GM12878 (cell line): Measurements from ENCODE around the gene PHACTR1. TPM values are rescaled to one million over a fixed set of nuclear protein-coding genes. Genes with fewer than 3 reads are reported as not detected.

Experiments used
- CHD2 ChIP-seq: IDR thresholded peaks from 2 replicates; pipeline ENCODE4 v1.6.1; 2011; ENCODE audit warnings: low read depth, low read length, improper control_type of control experiment, borderline replicate concordance
- DPF2 ChIP-seq: fragments of 450-650 bp; IDR thresholded peaks from 2 replicates; pipeline ENCODE4 v1.6.1; 2017; ENCODE audit warnings: mild to moderate bottlenecking
- EGR1 ChIP-seq, 2 experiments: IDR thresholded peaks; 1 replicate in 1 of 2; 2 replicates in 1 of 2; pipeline ENCODE4 v1.6.1; 2011 to 2012; ENCODE audit warnings: low read depth in 2 of 2, low read length in 2 of 2, borderline replicate concordance in 1 of 2, mild to moderate bottlenecking in 1 of 2, moderate library complexity in 1 of 2
- FOS ChIP-seq: IDR thresholded peaks from 3 replicates; pipeline ENCODE4 v1.6.1; 2011; ENCODE audit warnings: borderline replicate concordance; ENCODE audit not compliant: insufficient read length; ENCODE audit errors: extremely low read depth
- FOXM1 ChIP-seq: IDR thresholded peaks from 2 replicates; pipeline ENCODE4 v1.6.1; 2012; ENCODE audit warnings: low read depth, mild to moderate bottlenecking, inconsistent platforms, low read length, moderate library complexity
- GABPA ChIP-seq: IDR thresholded peaks from 2 replicates; pipeline ENCODE4 v1.6.1; 2014; ENCODE audit warnings: antibody characterized with exemption, low read depth, mild to moderate bottlenecking, inconsistent platforms
- IKZF1 ChIP-seq: fragments of 450-650 bp; conservative IDR thresholded peaks from 2 replicates; pipeline ENCODE4 v1.6.1; 2017; ENCODE audit warnings: antibody characterized with exemption, mild to moderate bottlenecking
- IKZF2 ChIP-seq, 2 experiments: fragments of 450-650 bp; IDR thresholded peaks; 2 replicates each; pipeline ENCODE4 v1.6.1; 2017; ENCODE audit warnings: mild to moderate bottlenecking in 2 of 2, moderate library complexity in 2 of 2
- JUNB ChIP-seq: IDR thresholded peaks from 2 replicates; pipeline ENCODE4 v1.6.1; 2016; ENCODE audit warnings: antibody characterized with exemption, mild to moderate bottlenecking
- KLF5 ChIP-seq: fragments of 450-650 bp; IDR thresholded peaks from 2 replicates; pipeline ENCODE4 v1.6.1; 2014; ENCODE audit warnings: mild to moderate bottlenecking; ENCODE audit not compliant: partially characterized antibody
- MEF2A ChIP-seq: IDR thresholded peaks from 2 replicates; pipeline ENCODE4 v1.6.1; 2011; ENCODE audit warnings: low read depth, mild to moderate bottlenecking, low read length, moderate library complexity; ENCODE audit not compliant: insufficient read depth
- MEF2B ChIP-seq: fragments of 450-650 bp; IDR thresholded peaks from 2 replicates; pipeline ENCODE4 v1.6.1; 2018; ENCODE audit warnings: mild to moderate bottlenecking, moderate library complexity; ENCODE audit not compliant: partially characterized antibody, poor library complexity, severe bottlenecking
- NFYB ChIP-seq: IDR thresholded peaks from 2 replicates; pipeline ENCODE4 v1.6.1; 2011; ENCODE audit warnings: low read depth, mild to moderate bottlenecking, low read length, improper control_type of control experiment, moderate library complexity; ENCODE audit not compliant: insufficient read depth
- POLR2A ChIP-seq: IDR thresholded peaks from 2 replicates; pipeline ENCODE4 v1.6.1; 2011; ENCODE audit warnings: low read depth, mild to moderate bottlenecking, low read length
- RFX5 ChIP-seq: IDR thresholded peaks from 2 replicates; pipeline ENCODE4 v1.6.1; 2011; ENCODE audit warnings: low read depth, low read length, improper control_type of control experiment
- SKIL ChIP-seq: fragments of 450-650 bp; IDR thresholded peaks from 2 replicates; pipeline ENCODE4 v1.6.1; 2017; ENCODE audit warnings: mild to moderate bottlenecking, low read depth, inconsistent platforms; ENCODE audit not compliant: poor library complexity, severe bottlenecking
- STAT3 ChIP-seq: IDR thresholded peaks from 2 replicates; pipeline ENCODE4 v1.6.1; 2011; ENCODE audit warnings: low read depth, low read length, improper control_type of control experiment
- TCF3 ChIP-seq: IDR thresholded peaks from 2 replicates; pipeline ENCODE4 v1.6.1; 2012; ENCODE audit warnings: low read depth, mild to moderate bottlenecking, low read length, borderline replicate concordance; ENCODE audit not compliant: insufficient read depth
- ZNF384 ChIP-seq: IDR thresholded peaks from 2 replicates; pipeline ENCODE4 v1.6.1; 2012; ENCODE audit warnings: low read depth, mild to moderate bottlenecking, low read length, improper control_type of control experiment, borderline replicate concordance
- polyA plus RNA-seq, 11 experiments: library from polyadenylated mRNA; depleted of rRNA in 4 of 11; unstranded in 6 of 11; stranded (reverse) in 5 of 11; fragments of >200 nt; fragmentation: Nextera tagmentation in 4 of 11; fragmentation: Illumina TruSeq in 1 of 11; extraction: Ambion mirVana in 4 of 11; extraction: Trizol in 1 of 11; gene quantifications; 1 replicate in 1 of 11; 2 replicates in 10 of 11; pipeline versions ENCODE4 v1.2.1 to v1.2.3, GENCODE V29; 2011 to 2016; ENCODE audit warnings: inconsistent platforms in 2 of 11, missing spikeins in 2 of 11, low read depth in 1 of 11
- total RNA-seq, 4 experiments: library from RNA; depleted of rRNA in 3 of 4; stranded (reverse); fragments of >200 nt in 3 of 4; fragmentation: Illumina TruSeq in 1 of 4; extraction: Trizol in 1 of 4; gene quantifications; 2 replicates each; pipeline versions ENCODE4 v1.2.1 to v1.2.3, GENCODE V29; 2013 to 2021
- TF ChIP-seq, protein P1 (sequence below): IDR thresholded peaks from 2 replicates; pipeline ENCODE4 v1.6.1; 2012; ENCODE audit warnings: mild to moderate bottlenecking, low read depth, low read length
- TF ChIP-seq, protein P2 (sequence below): fragments of 450-650 bp; formaldehyde crosslinking; IDR thresholded peaks from 2 replicates; pipeline ENCODE4 v1.4.0; 2020; ENCODE audit warnings: mild to moderate bottlenecking, moderate library complexity

PHACTR1 gene
- total and polyA plus RNA-seq, 10 of the 15 experiments (the other 5 are each of a cell fraction or from before 2014, with no cell fraction given) = 34.2 to 94.6 (median 62.3) TPM

DNA sequence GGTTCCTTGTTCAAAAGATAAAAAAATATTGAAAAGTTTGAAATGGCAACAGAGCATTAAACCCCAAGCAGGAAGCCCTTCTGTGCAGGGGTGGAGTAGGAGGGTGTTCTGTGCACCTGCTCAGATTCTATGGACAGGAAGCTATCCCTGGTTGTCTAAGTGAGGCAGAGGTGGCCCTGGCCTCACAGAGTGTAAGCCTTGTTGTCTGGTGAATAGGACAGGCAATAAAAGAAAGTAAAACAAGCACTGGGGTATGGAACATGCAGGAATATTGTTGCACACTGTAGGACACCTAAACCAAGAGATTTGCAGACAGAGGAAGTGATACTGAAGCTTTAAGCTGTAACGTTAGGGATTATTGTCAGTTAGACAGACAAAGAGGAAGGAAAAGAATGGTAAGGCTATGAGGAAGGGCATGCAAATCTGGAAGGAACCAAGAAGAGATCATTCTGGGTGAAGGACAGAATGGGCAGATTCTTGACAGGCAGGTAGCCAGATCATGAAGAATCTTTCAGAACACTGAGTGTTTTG lies 545.0 kb downstream of the PHACTR1 start (continued):
- TF ChIP-seq, protein P1, sequence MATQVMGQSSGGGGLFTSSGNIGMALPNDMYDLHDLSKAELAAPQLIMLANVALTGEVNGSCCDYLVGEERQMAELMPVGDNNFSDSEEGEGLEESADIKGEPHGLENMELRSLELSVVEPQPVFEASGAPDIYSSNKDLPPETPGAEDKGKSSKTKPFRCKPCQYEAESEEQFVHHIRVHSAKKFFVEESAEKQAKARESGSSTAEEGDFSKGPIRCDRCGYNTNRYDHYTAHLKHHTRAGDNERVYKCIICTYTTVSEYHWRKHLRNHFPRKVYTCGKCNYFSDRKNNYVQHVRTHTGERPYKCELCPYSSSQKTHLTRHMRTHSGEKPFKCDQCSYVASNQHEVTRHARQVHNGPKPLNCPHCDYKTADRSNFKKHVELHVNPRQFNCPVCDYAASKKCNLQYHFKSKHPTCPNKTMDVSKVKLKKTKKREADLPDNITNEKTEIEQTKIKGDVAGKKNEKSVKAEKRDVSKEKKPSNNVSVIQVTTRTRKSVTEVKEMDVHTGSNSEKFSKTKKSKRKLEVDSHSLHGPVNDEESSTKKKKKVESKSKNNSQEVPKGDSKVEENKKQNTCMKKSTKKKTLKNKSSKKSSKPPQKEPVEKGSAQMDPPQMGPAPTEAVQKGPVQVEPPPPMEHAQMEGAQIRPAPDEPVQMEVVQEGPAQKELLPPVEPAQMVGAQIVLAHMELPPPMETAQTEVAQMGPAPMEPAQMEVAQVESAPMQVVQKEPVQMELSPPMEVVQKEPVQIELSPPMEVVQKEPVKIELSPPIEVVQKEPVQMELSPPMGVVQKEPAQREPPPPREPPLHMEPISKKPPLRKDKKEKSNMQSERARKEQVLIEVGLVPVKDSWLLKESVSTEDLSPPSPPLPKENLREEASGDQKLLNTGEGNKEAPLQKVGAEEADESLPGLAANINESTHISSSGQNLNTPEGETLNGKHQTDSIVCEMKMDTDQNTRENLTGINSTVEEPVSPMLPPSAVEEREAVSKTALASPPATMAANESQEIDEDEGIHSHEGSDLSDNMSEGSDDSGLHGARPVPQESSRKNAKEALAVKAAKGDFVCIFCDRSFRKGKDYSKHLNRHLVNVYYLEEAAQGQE = no peak
- TF ChIP-seq NFYB (no peak), CHD2 (no peak), STAT3 (no peak), KLF5 (no peak), MEF2A (peak; percentile 45; the same call in 1 of the 2 replicates), POLR2A (peak; percentile 7; the same call in 1 of the 2 replicates), MEF2B (no peak), IKZF1 (peak; percentile 91), FOXM1 (peak; percentile 69; the same call in 1 of the 2 replicates), IKZF2 (IDR thresholded peaks at IDR 0.05) (peak; percentile 92 to 94), JUNB (0 out of 2 replicates have a peak, but pooled peaks have one; percentile 40), EGR1 (IDR thresholded peaks at IDR 0.05; ENCODE audit: borderline replicate concordance in 1 of 2, low read depth in 2 of 2, low read length in 2 of 2) (peak in 1 of 2 experiments; percentile 73; a peak in 2 of 3 replicates), TCF3 (0 out of 2 replicates have a peak, but pooled peaks have one; percentile 43), DPF2 (peak; percentile 89), SKIL (peak; percentile 74), FOS (no peak), ZNF384 (no peak), RFX5 (no peak), GABPA (peak; percentile 32; the same call in 1 of the 2 replicates)
- TF ChIP-seq, protein P2, sequence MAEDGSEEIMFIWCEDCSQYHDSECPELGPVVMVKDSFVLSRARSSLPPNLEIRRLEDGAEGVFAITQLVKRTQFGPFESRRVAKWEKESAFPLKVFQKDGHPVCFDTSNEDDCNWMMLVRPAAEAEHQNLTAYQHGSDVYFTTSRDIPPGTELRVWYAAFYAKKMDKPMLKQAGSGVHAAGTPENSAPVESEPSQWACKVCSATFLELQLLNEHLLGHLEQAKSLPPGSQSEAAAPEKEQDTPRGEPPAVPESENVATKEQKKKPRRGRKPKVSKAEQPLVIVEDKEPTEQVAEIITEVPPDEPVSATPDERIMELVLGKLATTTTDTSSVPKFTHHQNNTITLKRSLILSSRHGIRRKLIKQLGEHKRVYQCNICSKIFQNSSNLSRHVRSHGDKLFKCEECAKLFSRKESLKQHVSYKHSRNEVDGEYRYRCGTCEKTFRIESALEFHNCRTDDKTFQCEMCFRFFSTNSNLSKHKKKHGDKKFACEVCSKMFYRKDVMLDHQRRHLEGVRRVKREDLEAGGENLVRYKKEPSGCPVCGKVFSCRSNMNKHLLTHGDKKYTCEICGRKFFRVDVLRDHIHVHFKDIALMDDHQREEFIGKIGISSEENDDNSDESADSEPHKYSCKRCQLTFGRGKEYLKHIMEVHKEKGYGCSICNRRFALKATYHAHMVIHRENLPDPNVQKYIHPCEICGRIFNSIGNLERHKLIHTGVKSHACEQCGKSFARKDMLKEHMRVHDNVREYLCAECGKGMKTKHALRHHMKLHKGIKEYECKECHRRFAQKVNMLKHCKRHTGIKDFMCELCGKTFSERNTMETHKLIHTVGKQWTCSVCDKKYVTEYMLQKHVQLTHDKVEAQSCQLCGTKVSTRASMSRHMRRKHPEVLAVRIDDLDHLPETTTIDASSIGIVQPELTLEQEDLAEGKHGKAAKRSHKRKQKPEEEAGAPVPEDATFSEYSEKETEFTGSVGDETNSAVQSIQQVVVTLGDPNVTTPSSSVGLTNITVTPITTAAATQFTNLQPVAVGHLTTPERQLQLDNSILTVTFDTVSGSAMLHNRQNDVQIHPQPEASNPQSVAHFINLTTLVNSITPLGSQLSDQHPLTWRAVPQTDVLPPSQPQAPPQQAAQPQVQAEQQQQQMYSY = no peak
